ENCODE results near the gene DMBT1. TPM values are rescaled to one million over a fixed set of nuclear protein-coding genes. Genes with fewer than 3 reads are reported as not detected.

DMBT1 gene
- total and polyA plus RNA-seq, 4 donors: 0.03 TPM; not detected in 3

GRCh38 chr10:122638106-122638505 lies 77.6 kb downstream of the DMBT1 start:
- Histone ChIP-seq H3K4me3 (ENCODE audit: low read depth in 1 of 3, low read length in 3 of 3) (no peak overlapping the region), H3K4me1 (ENCODE audit: control insufficient read depth in 4 of 4, insufficient read depth in 4 of 4, low read length in 3 of 4) (no peaks in the 10 kb centered on the region), H3K9ac (ENCODE audit: low read depth in 1 of 2, low read length in 2 of 2) (no peak overlapping the region), H3K27ac (ENCODE audit: low read depth in 1 of 2, low read length in 2 of 2) (no peak overlapping the region), H3K36me3 (ENCODE audit: control insufficient read depth in 4 of 4, insufficient read depth in 3 of 4, low read depth in 1 of 4, low read length in 3 of 4) (no peaks in the 10 kb centered on the region), H3K27me3 (ENCODE audit: control insufficient read depth in 4 of 4, insufficient read depth in 4 of 4, low read length in 3 of 4) (peaks cover 0 to 2% (median 0%) of the 10 kb centered on the region in 4 donors), H3K9me3 (ENCODE audit: control insufficient read depth in 4 of 4, low read length in 3 of 4) (no peaks in the 10 kb centered on the region)
- TF ChIP-seq REST (IDR thresholded peaks at IDR 0.05) (no peak), SP1 (IDR thresholded peaks at IDR 0.05) (no peak), HNF4A (conservative IDR thresholded peaks at IDR 0.05) (no peak), GABPA (IDR thresholded peaks at IDR 0.05 in 1 of 2, conservative IDR thresholded peaks at IDR 0.05 in 1 of 2) (no peak), RXRA (IDR thresholded peaks at IDR 0.05) (no peak), FOXA2 (IDR thresholded peaks at IDR 0.05) (no peak), NR2F2 (IDR thresholded peaks at IDR 0.05) (no peak), FOXA1 (IDR thresholded peaks at IDR 0.05) (no peak), CTCF (IDR thresholded peaks at IDR 0.05; ENCODE audit: low read depth, low read length, missing input control) (no peak), RAD21 (IDR thresholded peaks at IDR 0.05) (no peak), MAX (IDR thresholded peaks at IDR 0.05) (no peak), ZBTB33 (IDR thresholded peaks at IDR 0.05) (no peak), YY1 (IDR thresholded peaks at IDR 0.05) (no peak), TAF1 (conservative IDR thresholded peaks at IDR 0.05) (no peak), JUND (IDR thresholded peaks at IDR 0.05) (no peak), HNF4G (IDR thresholded peaks at IDR 0.05) (no peak), EGR1 (IDR thresholded peaks at IDR 0.05; ENCODE audit: low read depth in 2 of 2) (no peak), ATF3 (IDR thresholded peaks at IDR 0.05) (no peak)
- DNase-seq (ENCODE audit: low spot score): no peak
- WGBS: 87% methylated on average over 6 of the region's 6 CpGs

Measured in liver (tissue), 9 donors.